8988T (cell line): ENCODE results near the gene AMPH.
"Not testable (repeated sequence)": the region's sequence is repeated elsewhere in the genome, so short reads cannot be mapped to it uniquely, and the experiment has no call there.

ENCODE experiments used
- DNase-seq: peaks from one replicate; pipeline ENCODE4 v3.0.0; 2011

AMPH gene

GRCh38 chr7:38628630-38629385 is 2.4 kb downstream of the AMPH start:
- no peak for DNase-seq

GRCh38 chr7:38625866-38626265 is 5.3 kb downstream of the AMPH start:
- DNase-seq: no peak

GRCh38 chr7:38615665-38616064 is 15.5 kb downstream of the AMPH start:
- DNase-seq: no peak

GRCh38 chr7:38607466-38607865 is 23.7 kb downstream of the AMPH start:
- no peak for DNase-seq

GRCh38 chr7:38600741-38601140 is 30.4 kb downstream of the AMPH start:
- no peak for DNase-seq

GRCh38 chr7:38594949-38595348 is 36.2 kb downstream of the AMPH start:
- DNase-seq: no peak

- no peak for DNase-seq
These were observed 38.4 kb downstream of the AMPH start for GRCh38 chr7:38592737-38593288.

- no peak for DNase-seq
These were observed 45.4 kb downstream of the AMPH start for GRCh38 chr7:38585572-38586354.

- no peak for DNase-seq
These were observed 46.5 kb downstream of the AMPH start for GRCh38 chr7:38584443-38585210.

GRCh38 chr7:38580485-38580884 is 50.7 kb downstream of the AMPH start:
- no peak for DNase-seq

GRCh38 chr7:38574086-38574485 is 57.1 kb downstream of the AMPH start:
- DNase-seq: no peak

GRCh38 chr7:38571620-38572019 is 59.6 kb downstream of the AMPH start:
- DNase-seq: not testable (repeated sequence)

GRCh38 chr7:38568497-38568896 is 62.7 kb downstream of the AMPH start:
- DNase-seq: no peak

- DNase-seq: no peak
These were observed 65.9 kb downstream of the AMPH start for GRCh38 chr7:38565289-38565688.

GRCh38 chr7:38563741-38564140 is 67.4 kb downstream of the AMPH start:
- no peak for DNase-seq

GRCh38 chr7:38561166-38561565 is 70.0 kb downstream of the AMPH start:
- no peak for DNase-seq

GRCh38 chr7:38558761-38559345 is 72.3 kb downstream of the AMPH start:
- DNase-seq: no peak

GRCh38 chr7:38554586-38554985 is 76.6 kb downstream of the AMPH start:
- no peak for DNase-seq

GRCh38 chr7:38550836-38551235 is 80.3 kb downstream of the AMPH start:
- DNase-seq: no peak

- no peak for DNase-seq
These were observed 82.6 kb downstream of the AMPH start for GRCh38 chr7:38548605-38549004.

- DNase-seq: no peak
These were observed 84.4 kb downstream of the AMPH start for GRCh38 chr7:38546763-38547162.

- no peak for DNase-seq
These were observed 85.2 kb downstream of the AMPH start for GRCh38 chr7:38545977-38546376.

GRCh38 chr7:38542156-38542555 is 89.0 kb downstream of the AMPH start:
- DNase-seq: no peak
